Stimulated activated CD8-positive, alpha-beta memory T cell treated with anti-CD3 and anti-CD28 coated beads, Interleukin-15, amount 100 ng/mL, for 48 hours (primary cell): ENCODE results near the gene EIPR1.

Experiments used
- DNase-seq, 2 donors: peaks; one replicate each; pipeline ENCODE4 v3.0.0-alpha.2; 2020; ENCODE audit warnings: low read depth in 2 of 2

The EIPR1 gene

DNA sequence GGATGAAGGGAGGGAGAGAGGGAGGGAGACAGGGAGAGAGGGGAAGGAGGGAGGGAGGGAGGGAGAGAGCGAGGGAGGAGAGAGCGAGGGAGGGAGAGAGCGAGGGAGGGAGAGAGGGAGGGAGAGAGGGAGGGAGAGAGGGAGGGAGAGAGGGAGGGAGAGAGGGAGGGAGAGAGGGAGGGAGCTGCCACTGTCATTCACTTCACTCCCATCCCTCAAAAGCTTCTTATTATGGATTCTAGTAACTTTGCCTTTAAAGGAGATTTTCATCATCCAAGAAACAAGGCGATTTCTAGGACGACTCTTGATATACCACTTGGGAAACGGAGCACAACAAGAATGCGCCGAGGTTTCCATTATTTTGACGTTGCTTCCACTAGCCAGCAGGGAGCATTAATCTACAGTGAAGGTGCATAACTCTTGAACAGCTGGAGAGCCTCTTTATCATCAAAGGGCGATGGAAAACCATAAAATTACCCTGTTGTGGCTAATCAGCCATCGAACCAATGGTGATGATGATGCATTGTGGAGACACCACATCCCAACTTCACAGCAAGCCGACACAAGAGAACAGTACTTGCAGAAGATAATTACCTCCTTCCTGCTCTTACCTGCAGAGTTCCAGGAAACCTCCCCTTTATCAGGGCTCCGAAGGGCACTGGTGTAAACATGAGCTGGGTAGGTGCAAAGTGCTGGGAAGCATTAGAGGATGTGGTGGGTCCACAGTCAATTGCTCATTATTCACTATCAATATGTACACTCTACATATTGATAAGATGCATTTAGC is 130.5 kb downstream of the EIPR1 start:
- no peak for DNase-seq

DNA sequence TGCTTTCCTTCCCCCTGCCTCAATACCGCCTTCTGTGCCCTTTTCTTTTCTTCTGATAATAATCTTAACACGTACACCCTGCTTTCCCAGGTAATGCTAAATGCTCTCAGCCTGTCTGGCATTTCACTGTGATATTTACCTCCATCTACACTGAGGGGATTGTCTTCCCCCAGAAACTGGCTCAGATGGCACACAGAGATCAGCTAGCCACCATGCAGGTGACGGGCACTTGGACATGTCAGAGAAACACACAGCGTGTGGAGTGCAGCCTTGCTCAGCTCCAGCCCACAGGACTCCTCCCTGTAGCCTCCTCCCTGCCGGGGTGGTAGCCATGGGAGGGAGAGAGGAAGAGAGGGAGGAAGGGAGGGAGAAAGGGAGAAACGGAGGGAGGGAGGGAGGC is 131.2 kb downstream of the EIPR1 start:
- DNase-seq, result no peak

DNA sequence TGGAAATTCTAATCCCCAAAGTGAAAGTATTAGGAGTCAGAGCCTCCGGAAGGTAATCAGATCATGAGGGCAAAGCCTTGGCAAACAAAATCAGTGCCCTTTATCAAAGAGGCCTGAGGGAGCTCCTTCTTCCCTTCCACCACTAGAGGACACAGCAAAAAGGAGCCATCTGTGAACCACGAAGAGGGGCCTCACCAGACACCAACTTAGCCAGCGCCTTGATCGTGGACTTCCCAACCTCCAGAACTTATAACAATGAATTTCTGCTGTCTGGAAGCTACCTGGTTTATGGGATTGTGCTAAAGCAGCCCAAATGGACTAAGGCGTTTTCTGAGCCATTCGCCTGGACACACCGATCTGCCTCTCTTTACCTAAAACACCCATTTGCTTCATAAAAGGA is 133.1 kb downstream of the EIPR1 start:
- DNase-seq, result no peak

DNA sequence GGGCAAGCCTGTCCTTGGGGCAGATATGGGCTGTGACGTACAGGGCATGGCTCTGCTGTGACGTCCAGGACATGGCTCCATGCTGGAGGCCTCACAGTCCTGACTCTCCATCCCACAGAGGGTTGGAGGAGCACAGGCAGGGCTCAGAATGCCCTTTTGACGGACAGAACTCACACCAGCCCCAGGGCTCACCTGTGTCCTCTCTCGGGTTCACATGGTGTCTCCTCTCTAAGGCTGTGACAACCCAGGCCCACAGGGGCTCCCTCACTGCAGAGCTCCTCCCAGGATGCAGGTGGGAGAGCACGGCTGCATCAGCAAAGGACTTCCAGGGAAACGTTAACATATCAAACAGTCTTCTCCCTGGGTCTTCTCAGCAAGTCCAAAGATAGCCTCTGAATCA is 133.8 kb downstream of the EIPR1 start:
- DNase-seq, result no peak

DNA sequence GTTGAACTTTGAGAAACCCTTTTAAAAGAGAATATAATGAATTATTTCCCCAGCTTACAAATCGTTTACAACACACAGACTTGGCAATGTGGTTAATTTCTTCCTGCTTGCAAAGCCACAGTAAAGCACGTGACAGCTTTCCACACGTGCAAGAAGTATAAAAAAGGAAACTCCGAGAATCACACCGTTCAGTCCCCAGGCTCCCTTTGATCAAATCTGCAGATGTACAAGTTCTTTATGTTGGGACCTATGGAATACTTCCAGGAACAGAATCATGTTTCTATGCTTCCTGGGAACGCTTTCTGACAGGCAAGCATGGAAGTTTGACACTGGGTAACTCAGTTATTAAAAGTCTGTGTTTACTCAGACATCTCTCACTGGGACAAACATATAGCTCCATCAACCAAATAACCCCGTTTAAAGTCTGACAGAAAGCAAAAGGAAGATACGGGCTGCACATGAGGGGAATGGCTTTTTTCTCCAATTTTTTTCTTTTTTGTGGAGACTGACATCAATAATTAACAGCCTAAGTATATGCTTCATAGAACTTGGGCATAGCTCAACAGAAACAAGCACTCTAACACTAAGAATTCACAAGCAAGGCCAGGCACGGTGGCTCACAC is 134.8 kb downstream of the EIPR1 start:
- DNase-seq, result no peak

DNA sequence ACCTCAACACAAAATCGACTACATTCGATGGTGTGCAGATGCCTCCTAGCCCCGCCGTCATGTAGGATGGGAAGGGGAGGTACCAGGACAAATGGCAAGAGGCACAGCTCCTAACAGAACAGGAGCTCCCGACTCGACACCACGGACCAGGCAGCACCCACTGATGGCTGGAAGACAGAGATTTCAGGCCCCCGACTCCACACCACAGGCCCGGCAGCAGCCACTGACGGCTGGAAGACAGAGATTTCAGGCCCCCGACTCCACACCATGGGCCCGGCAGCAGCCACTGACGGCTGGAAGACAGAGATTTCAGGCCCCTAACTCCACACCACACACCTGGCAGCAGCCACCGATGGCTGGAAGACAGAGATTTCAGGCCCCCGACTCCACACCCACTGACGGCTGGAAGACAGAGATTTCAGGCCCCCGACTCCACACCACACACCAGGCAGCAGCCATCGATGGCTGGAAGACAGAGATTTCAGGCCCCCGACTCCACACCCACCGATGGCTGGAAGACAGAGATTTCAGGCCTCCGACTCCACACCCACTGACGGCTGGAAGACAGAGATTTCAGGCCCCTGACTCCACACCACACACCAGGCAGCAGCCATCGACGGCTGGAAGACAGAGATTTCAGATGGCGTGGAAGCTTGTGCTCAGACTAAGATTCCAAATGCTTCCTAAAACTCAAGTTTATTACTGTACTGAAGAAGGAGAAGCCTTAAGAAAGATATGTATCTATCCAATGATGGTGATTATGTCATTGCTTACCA is 135.5 kb downstream of the EIPR1 start:
- no peak for DNase-seq

DNA sequence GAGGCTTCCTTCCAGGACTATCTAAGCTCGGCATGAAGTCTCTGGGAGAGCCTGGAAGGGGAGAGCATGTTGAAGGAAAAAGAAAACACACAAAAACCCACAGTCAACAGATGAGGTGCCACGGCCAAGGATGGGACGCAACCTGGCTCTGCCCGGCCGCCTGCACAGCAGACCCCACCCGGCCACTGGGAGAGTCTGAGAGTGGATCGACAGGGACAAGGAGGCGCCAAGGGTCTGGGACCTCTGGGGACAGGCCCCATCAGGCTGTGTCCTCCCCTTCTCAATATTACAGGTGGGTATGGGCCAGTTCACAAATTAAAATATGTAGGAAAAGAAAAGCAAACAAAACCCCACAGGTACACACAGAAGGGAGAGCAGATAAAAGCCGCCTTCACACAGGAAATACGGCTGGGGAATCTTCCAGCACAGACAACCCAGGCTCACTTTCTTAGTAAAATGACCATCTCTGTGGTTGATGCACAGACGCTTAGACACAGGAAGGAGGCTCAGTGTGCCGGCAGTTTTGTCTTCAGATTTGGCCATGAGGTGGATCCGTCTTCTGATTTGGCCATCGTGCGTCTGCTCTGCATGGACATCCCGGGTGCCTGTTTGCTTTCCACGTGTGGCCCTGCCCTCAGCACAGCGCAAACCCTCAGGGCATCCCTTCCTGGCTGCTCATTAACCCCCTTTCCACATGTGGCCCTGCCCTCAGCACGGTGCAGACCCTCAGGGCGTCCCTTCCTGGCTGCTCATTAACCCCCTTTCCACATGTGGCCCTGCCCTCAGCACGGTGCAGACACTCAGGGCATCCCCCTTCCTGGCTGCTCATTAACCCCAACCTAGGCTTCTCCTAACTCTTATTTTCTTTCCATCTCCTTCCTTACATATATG is 138.4 kb downstream of the EIPR1 start:
- DNase-seq, result no peak

DNA sequence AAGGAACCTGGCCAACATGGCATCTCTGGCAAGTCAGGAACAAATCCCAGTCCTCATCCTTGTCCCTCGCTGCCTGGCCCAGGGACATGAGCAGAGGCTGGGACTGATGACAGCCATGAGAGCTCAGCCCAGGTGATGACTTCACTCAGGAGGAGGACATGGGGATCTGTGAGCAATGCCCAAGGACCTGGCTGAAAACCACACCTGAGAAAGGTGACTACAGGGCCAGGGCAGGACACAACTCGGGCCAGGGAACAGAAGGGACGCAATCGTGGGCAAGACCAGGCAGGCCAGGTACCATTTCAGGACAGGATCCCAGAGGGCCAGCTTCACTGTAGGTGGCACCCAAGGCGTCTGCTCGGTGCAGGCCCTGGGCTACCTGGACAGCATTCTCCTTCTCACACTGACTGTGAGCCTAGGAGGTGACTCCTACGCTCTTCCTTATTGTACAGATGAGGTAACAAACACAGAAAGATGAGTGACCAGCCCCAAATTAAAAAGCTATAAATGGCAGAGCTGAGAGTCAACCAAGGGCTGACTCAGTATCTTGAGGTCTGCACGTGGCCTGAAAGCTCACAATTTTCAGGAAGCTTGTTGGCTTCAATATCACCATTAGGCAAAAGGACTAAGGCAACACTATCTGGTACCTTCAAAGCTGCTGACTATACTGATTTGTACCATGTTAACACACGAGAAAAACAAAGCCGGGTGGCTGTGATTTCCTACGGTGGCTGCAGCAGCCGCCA is 141.1 kb downstream of the EIPR1 start:
- no peak for DNase-seq

DNA sequence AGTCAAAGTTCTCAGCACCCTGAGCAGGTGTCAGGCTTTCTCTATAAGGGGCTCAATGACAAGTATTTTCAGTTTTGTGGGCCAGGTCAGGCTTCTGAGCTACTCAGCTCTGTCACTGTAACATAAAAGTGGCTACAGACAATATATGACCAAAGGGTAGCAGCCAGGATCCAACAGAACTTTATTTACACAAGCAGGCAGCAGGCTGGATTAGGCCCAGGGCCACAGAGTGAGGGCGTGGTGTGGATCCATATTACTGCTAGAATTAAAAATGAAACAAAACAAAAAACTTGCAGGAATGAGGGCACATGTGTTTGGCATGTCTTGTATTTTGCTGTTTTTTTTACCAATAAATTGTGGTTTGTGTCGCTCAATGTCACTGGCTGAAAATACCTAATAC is 143.7 kb downstream of the EIPR1 start:
- DNase-seq, result no peak

DNA sequence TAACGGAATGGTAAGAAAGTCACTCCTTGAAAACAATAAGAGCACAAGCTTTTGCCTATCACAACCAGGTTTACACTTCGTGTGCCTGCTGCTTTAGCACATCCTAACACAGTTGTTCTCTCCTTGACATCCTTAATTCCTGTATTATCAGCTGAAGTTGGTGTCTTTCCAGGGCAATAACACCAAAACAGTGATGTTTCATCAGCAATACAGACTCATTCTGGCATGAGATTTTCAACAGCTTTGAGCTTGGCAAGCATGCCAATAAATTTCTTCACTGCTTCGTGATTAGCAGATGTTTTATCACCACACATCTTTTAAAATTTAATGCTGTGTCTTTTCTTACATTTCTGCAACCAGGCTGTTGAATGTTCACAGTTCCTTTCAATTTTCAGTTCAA is 148.4 kb downstream of the EIPR1 start:
- DNase-seq, result no peak

DNA sequence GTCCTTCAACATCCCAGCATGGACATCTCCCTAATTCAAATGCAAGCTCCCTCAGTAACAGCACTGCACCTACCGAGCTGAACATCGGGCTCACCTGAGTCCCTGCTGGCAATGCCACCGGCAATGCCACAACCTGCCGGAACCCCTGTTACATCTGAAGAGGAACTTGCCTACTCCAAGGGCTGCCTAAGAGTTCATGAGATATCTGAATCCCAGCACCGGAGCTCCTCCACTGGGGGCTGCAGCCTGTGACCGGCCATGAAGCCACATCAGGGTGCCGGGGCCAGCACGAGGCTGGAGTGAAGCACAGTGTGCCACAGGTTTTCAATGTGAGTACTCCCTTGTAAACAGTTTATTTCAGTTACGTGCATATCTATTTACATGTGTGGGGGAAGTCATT is 152.9 kb downstream of the EIPR1 start:
- DNase-seq, result no peak

DNA sequence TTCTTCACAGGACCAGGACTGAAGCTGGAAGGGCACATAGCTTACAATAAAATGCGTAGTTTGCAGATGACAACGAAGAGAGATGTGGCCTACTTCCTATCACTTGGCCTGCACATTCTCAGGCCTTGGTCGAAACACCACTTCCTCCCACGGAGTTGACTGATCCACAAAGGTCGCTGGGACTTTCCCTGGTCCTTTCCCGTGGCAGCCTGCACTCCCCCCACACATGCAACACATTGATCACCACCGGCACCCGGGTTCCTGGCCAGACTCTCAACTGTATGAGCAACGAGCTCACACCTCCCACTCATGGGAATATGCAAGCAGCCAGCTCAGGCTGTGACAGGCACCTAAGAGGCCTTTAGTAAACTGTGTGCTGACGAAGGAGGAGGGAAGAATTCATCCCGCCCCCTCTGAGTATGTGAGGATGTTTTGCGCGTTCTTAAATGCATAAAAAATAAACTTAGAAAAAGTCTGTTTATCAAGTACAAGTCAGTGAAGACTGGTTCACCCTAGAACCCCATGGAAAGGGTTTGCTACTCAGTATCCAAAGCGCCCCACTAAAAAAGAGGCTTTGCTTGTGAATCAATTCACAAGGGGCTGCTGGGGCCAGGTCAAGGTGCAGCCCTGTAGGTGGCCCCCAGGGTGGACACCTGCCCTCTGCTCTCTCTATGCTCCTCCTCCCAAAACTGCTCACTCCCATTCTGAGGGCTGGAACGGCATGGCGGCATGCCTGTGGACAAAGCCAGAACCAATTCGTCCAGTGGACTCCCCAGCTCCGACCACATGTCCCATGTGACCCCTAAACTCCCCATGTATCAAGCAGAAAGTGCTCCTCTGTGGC is 154.3 kb downstream of the EIPR1 start:
- peak; percentile 86 for DNase-seq

DNA sequence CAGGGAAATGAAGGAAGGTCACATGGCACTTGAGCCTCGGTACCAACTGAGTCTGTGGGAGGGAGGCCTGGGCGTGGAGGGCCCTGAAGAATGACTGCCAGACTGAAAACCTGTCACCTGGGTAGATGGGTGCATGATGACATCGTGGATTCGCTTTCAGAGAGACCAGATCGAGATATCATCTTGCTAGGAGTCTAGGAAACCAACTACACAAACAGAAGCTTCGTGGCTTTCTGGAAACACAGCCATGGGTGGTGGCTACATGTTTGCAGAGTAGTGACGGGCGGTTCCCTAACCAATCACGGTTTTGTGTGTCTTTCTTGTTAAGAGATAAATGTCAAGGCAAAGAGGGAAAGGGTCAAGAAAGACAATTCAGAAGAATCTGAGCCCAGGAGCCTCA is 155.0 kb downstream of the EIPR1 start:
- DNase-seq, result peak; percentile 69 to 71

DNA sequence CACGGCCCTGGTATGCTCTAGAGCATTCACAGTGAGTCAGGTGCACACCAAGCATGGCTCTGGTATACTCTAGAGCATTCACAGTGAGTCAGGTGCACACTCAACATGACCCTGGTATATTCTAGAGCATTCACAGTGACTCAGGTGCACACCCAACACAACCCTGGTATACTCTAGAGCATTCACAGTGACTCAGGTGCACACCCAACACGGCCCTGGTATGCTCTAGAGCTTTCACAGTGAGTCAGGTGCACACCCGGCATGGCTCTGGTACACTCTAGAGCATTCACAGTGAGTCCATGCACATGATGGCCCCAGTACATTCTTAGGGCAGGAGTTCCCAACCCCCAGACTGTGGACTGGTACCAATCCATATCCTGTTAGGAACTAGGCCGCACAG is 158.1 kb downstream of the EIPR1 start:
- no peak for DNase-seq

DNA sequence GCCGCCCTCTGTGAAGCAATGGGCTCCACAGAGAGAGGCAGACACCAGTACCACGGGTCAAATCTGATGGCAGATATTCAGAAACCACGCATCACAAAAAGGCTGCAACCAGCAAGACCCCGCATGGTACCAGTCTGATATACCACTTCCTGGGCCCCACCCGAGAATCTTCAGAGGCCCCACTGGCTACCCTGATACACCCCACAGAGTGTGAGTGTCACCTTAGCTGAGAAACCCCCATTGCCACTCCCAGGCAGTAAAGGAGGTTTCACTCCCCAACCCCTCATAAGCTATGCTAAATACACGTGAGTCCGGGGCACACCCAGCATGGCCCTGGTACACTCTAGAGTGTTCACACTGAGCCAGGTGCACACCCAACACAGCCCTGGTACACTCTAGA is 160.0 kb downstream of the EIPR1 start:
- DNase-seq, result no peak

DNA sequence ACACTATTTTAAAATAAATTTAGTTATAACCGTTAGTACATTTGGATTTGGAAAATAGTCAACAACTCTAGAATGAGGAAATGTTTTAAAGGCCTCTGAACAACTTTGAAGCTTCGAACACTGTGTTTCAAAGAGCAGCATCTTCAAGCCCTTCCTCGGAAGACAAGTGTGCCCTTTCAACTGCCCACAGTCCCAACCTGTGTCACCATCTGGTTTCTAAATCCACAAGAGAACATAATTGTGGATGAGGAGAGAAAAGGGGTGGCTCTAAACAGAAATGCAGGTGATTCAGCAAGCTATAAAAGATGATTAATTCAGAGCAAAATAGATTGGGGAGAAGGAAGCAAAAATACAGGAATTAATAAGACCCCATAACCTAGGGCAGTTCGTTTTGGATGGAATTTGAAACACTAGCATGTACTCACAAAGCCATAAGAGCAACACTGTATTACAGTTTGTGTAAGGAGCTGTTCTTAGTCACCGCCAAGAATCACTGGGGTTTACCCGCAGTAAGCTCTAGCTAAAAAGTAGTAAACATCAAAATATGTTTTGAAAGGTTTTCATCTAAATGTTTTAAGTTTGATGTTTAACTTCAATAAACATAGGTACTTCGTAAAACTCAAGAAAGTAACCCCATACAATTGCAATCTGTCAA is 160.7 kb downstream of the EIPR1 start:
- no peak for DNase-seq

DNA sequence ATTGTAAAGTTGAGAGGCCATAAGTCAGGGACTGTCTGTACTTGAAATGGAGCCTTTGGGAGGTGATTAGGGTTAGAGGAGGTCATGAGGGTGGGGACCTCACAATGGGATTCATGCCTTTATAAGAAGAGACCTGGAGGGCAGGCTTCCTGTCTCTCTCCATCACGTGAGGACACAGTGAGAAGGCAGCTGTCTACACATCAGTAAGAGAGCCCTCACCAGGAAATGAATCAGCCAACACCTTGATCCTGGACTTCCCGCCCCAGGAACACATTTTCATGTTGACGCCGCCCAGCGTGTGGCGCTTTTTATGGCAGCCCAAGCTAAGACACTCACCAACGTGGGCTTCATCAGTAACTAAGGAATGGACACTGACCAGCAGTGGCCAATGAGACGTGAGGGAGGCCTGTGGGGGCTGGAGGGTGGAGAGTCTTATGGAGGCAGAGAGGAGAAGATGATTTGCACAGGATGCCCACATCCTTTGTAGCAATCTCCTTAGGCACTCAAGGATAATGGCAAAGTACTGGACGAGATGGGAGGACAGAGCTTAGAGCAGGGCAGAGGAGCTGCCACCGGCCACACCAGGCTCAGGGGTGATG is 162.7 kb downstream of the EIPR1 start:
- no peak for DNase-seq

DNA sequence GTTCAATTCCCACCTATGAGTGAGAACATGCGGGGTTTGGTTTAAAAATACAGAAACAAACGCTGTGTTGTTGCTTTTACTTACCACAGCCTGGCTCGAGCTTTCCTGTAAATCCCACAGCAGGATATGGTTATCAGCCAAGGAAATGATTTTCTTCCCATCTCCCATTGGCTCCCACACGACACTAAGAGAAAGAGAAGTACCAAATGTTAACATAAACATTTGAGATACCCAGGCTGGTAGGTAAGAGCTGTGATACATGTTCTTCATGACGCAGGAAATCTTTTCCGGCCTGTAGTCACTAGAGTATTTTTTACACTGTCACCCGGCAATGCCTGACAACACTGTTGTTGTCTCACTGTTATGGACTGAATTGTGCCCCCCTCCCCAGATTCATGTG is 163.6 kb downstream of the EIPR1 start:
- no peak for DNase-seq

DNA sequence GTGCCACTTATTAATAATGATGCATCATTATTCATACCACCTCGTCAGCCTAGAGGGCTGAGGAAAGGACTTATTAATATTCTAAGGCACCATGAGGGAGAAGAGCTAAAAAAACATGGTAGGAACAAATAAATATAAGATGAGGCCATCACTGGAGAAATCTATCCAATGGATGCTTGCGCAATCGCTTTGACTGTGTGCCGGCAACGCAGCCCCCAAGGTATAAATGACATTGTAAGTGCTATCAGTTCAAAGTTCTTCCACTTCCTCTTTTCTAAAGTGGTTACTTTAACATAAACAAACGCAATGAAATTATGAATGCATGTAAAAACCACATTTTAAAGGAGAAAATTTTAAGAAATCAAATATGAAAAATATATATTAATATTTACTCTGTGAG is 164.6 kb downstream of the EIPR1 start:
- DNase-seq, result no peak

DNA sequence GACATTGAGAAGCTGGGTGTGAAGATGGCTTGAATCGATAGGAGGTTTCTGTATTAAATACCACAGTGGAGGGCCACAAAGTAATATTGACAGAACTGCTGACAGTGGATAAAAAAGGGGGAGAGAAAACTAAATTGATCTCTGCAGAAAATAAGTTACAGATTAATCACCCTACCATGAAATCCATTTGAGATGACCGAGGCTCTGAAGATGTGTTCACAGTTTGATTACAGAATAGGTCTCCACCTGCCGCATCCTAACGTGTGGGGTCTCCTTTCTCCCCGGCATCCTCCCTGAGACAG is 165.6 kb downstream of the EIPR1 start:
- no peak for DNase-seq
